ENCODE data around the gene PTBP3. TPM values are rescaled to one million over a fixed set of nuclear protein-coding genes. Genes with fewer than 3 reads are reported as not detected.

The PTBP3 gene
- total RNA-seq, 2 donors from 2014 or later, result 83.3 to 94.8 TPM

- 89 to 96% methylated on average over 4 to 5 of the region's 5 CpGs for WGBS, 2 experiments (ENCODE audit: insufficient coverage in 1 of 2, insufficient read length in 1 of 2)
- no peak overlapping the region for H3K9ac ChIP-seq (ENCODE audit: extremely low read depth, low read length, poor library complexity, severe bottlenecking)
- H3K27me3 ChIP-seq (ENCODE audit: control insufficient read depth, insufficient read depth, low read length, poor library complexity, severe bottlenecking), result no peaks in the 10 kb centered on the region
- H3K36me3 Mint-ChIP-seq (ENCODE audit: low read depth), result peaks cover 15% of the 10 kb centered on the region
- H3K4me3 Mint-ChIP-seq, result no peak overlapping the region
- no peak overlapping the region for H3K27ac ChIP-seq (ENCODE audit: low read depth, low read length)
- H3K4me1 Mint-ChIP-seq, result no peaks in the 10 kb centered on the region
- no peak overlapping the region for H3K4me3 ChIP-seq (ENCODE audit: low read length)
- no peaks in the 10 kb centered on the region for H3K4me1 ChIP-seq (ENCODE audit: control insufficient read depth, insufficient read depth, low read length)
- no peaks in the 10 kb centered on the region for H3K27me3 Mint-ChIP-seq (ENCODE audit: insufficient read depth)
- DNase-seq, result no peak
- H3K9me3 ChIP-seq (ENCODE audit: control insufficient read depth, low read length), result no peaks in the 10 kb centered on the region
- H3K27ac Mint-ChIP-seq, result no peak overlapping the region
- H3K9me3 Mint-ChIP-seq, result peaks cover 5% of the 10 kb centered on the region
- H3K36me3 ChIP-seq (ENCODE audit: control insufficient read depth, insufficient read depth, low read length), result no peaks in the 10 kb centered on the region
- TF ChIP-seq, protein P1, sequence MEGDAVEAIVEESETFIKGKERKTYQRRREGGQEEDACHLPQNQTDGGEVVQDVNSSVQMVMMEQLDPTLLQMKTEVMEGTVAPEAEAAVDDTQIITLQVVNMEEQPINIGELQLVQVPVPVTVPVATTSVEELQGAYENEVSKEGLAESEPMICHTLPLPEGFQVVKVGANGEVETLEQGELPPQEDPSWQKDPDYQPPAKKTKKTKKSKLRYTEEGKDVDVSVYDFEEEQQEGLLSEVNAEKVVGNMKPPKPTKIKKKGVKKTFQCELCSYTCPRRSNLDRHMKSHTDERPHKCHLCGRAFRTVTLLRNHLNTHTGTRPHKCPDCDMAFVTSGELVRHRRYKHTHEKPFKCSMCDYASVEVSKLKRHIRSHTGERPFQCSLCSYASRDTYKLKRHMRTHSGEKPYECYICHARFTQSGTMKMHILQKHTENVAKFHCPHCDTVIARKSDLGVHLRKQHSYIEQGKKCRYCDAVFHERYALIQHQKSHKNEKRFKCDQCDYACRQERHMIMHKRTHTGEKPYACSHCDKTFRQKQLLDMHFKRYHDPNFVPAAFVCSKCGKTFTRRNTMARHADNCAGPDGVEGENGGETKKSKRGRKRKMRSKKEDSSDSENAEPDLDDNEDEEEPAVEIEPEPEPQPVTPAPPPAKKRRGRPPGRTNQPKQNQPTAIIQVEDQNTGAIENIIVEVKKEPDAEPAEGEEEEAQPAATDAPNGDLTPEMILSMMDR (conservative IDR thresholded peaks at IDR 0.05), result no peak
These were observed 132.7 kb downstream of the PTBP3 start for GRCh38 chr9:112200711-112201110.

DNA sequence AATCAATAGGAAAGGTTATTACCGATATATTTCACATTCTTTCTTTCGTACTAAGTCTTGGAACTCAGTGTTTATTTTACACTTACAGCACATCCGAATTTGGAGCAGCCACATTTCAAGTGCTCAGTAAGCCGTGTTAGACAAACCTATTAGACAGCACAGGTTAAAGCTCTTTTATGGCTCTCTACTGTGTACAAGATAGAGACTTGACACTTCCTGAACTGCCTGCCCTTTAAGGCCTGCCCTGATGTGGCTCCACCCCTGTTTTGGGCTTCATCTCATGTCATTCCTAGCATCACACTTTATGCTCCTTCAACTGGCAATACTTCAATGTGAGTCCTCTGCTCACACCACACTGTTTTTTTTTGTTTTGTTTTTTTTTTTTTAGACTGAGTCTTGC, 134.8 kb downstream of the PTBP3 start:
- WGBS, 2 experiments (ENCODE audit: insufficient coverage in 1 of 2, insufficient read length in 1 of 2), result 93 to 97% methylated on average over 3 of the region's 4 CpGs
- no peaks in the 10 kb centered on the region for H3K36me3 ChIP-seq (ENCODE audit: control insufficient read depth, insufficient read depth, low read length)
- H3K27me3 Mint-ChIP-seq (ENCODE audit: insufficient read depth), result no peaks in the 10 kb centered on the region
- H3K27ac Mint-ChIP-seq, result no peak overlapping the region
- H3K27me3 ChIP-seq (ENCODE audit: control insufficient read depth, insufficient read depth, low read length, poor library complexity, severe bottlenecking), result no peaks in the 10 kb centered on the region
- H3K4me3 Mint-ChIP-seq, result no peak overlapping the region
- no peak overlapping the region for H3K4me3 ChIP-seq (ENCODE audit: low read length)
- TF ChIP-seq, protein P1 (conservative IDR thresholded peaks at IDR 0.05), result no peak
- H3K27ac ChIP-seq (ENCODE audit: low read depth, low read length), result no peak overlapping the region
- H3K4me1 Mint-ChIP-seq, result peaks cover 5% of the 10 kb centered on the region
- no peak for DNase-seq
- H3K4me1 ChIP-seq (ENCODE audit: control insufficient read depth, insufficient read depth, low read length), result no peaks in the 10 kb centered on the region
- H3K9me3 Mint-ChIP-seq, result peaks cover 5% of the 10 kb centered on the region
- H3K9ac ChIP-seq (ENCODE audit: extremely low read depth, low read length, poor library complexity, severe bottlenecking), result no peak overlapping the region
- H3K9me3 ChIP-seq (ENCODE audit: control insufficient read depth, low read length), result no peaks in the 10 kb centered on the region
- peaks cover 6% of the 10 kb centered on the region for H3K36me3 Mint-ChIP-seq (ENCODE audit: low read depth)

GRCh38 chr9:112194969-112195431, 138.4 kb downstream of the PTBP3 start:
- Mint-ChIP-seq H3K4me1 (peaks cover 6% of the 10 kb centered on the region), H3K4me3 (no peak overlapping the region), H3K36me3 (ENCODE audit: low read depth) (peaks cover 2% of the 10 kb centered on the region), H3K9me3 (peaks cover 3% of the 10 kb centered on the region), H3K27ac (no peak overlapping the region), H3K27me3 (ENCODE audit: insufficient read depth) (no peaks in the 10 kb centered on the region)
- H3K9ac ChIP-seq (ENCODE audit: extremely low read depth, low read length, poor library complexity, severe bottlenecking), result no peak overlapping the region
- H3K4me3 ChIP-seq (ENCODE audit: low read length), result no peak overlapping the region
- no peaks in the 10 kb centered on the region for H3K27me3 ChIP-seq (ENCODE audit: control insufficient read depth, insufficient read depth, low read length, poor library complexity, severe bottlenecking)
- WGBS, 2 experiments (ENCODE audit: insufficient coverage in 1 of 2, insufficient read length in 1 of 2), result 95 to 97% methylated on average over 4 of the region's 4 CpGs
- no peaks in the 10 kb centered on the region for H3K4me1 ChIP-seq (ENCODE audit: control insufficient read depth, insufficient read depth, low read length)
- TF ChIP-seq, protein P1 (conservative IDR thresholded peaks at IDR 0.05), result no peak
- H3K27ac ChIP-seq (ENCODE audit: low read depth, low read length), result no peak overlapping the region
- DNase-seq, result no peak
- H3K9me3 ChIP-seq (ENCODE audit: control insufficient read depth, low read length), result no peaks in the 10 kb centered on the region
- no peaks in the 10 kb centered on the region for H3K36me3 ChIP-seq (ENCODE audit: control insufficient read depth, insufficient read depth, low read length)
